GM19372 (cell line): ENCODE results near the gene NEO1.
A peak's percentile ranks its signal among the peaks of the same experiment; 100 is the strongest.
"Not testable (repeated sequence)": the region's sequence is repeated elsewhere in the genome, so short reads cannot be mapped to it uniquely, and the experiment has no call there.

ENCODE experiments used
- ATAC-seq: cut with Tn5 transposase; IDR thresholded peaks from one replicate; pipeline ENCODE4 v1.9.1; 2021; ENCODE audit warnings: mild to moderate bottlenecking, low read depth, moderate library complexity; ENCODE audit not compliant: unreplicated experiment

The NEO1 gene

DNA sequence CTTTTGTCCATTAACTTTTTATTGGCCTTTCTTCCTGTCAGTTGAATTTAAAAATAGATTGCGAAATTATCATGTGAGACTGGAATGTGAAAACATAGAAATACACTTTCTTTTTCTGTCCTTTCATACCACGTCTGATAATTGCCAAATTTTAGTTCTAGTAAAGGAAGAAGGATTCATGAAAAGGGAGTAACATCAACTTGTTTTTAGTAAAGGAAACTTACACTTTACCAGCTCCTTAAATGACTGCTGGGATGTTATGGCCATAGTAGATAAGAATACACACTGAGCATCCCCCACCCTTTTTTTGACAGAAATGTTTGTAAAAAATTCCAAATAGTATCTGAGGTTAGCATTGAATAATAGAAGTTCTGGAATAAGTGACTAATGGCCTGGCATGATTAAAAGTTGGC, 137.9 kb downstream of the NEO1 start:
- ATAC-seq, result no peak

DNA sequence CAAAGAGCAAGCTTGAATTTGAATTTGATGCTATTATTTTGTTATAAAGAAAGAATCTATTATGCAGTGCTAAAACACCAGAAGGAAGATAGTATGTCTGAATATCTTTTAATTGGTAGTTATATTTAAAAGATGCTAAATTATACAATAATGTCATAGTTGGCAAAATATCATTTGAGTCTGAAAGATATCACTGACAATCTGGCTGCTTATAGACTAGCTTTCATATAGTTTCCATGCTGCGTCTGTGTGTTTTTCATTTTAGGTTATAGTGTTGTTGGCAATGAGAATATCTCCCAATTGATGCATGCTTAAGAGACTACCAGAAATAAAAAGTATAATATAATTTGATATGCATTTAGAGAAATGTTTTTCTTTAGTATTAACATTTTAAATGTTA, 142.9 kb downstream of the NEO1 start:
- ATAC-seq, result no peak

- ATAC-seq, result no peak
These were observed 143.8 kb downstream of the NEO1 start for GRCh38 chr15:73196113-73196512.

GRCh38 chr15:73200339-73200738, 148.1 kb downstream of the NEO1 start:
- no peak for ATAC-seq

- ATAC-seq, result no peak
These were observed 158.4 kb downstream of the NEO1 start for GRCh38 chr15:73210630-73211029.

DNA sequence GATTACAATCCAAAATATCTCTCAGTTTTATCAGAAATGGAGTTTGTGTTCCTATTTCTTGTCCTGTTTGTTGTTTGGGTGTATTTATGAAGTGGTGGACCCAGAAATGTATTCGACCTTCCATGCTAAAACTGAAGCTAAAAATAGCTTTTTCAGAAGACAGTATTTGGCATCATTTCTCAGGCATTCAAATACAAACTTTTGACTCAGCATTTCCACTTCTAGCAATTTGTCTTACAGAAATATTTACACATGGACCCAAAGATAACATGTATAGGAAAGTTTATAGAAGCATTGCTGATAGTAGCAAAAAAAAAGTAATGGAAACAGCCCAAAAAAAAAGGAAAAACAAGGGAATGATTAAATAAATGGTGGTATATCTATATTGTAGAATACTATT, 160.2 kb downstream of the NEO1 start:
- ATAC-seq, result no peak

DNA sequence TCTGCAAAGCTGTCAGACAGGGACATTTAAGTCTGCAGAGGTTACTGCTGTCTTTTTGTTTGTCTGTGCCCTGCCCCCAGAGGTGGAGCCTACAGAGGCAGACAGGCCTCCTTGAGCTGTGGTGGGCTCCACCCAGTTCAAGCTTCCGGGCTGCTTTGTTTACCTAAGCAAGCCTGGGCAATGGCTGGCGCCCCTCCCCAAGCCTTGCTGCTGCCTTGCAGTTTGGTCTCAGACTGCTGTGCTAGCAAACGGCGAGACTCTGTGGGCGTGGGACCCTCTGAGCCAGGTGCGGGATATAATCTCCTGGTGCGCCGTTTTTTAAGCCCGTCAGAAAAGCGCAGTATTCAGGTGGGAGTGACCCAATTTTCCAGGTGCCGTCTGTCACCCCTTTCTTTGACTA, 169.2 kb downstream of the NEO1 start:
- ATAC-seq, result not testable (repeated sequence)

DNA sequence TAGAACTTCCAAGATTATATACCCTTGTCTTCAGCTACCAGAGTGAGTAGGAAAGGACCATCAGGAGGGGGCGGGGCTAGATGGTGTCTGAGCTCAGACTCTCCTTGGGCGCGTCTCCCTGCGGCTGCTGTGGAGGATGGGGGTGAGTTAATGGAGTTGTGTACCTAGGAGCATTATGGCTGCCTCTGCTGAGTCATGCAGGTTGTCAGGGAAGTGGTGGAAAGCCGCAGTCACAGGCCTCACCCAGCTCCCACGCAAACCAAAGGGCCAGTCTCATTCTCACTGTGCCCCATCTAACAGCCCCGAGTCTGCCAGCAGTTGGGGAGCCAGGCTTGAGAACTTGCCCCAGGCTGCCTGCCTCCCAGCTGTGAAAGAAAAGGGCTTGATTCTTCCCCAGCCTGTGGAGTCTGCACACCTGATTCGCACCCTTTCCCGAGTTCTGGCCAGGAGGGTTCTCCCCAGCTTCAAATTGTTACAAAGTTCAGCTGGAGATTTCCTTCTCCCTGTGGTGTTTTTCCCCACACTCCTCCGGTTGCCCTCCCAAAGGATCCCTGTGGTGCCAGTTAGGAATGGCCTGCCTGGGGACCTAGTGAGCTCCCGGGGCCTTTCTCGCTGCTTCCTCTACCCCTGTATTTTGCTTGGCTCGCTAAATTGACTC, 173.2 kb downstream of the NEO1 start:
- ATAC-seq, result no peak

GRCh38 chr15:73226093-73226814, 174.0 kb downstream of the NEO1 start:
- no peak for ATAC-seq

GRCh38 chr15:73227433-73228056, 175.3 kb downstream of the NEO1 start:
- ATAC-seq, result no peak

DNA sequence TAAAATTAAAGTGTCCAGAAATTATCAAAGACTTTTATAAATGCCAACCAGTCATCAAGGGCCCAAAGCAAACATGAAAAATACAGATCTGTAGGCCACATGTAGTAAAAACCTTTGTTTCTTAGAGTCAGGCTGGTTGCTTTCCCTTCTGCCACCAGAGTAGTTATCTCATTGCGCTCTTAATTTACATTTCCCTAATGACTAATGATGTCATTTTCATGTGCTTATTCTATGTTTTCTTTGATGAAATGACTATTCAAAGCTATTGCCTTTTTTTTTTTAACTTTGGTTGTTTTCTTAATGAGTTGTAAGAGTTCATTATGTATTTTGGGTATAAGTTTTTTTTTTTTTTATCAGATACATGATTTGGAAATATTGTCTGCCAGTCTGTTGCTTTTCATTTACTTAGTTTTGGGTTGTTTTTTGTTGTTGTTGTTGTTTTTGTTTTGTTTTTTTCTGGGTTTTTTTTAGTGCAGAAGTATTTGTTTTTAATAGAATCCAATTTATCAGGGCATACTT, 175.9 kb downstream of the NEO1 start:
- no peak for ATAC-seq

DNA sequence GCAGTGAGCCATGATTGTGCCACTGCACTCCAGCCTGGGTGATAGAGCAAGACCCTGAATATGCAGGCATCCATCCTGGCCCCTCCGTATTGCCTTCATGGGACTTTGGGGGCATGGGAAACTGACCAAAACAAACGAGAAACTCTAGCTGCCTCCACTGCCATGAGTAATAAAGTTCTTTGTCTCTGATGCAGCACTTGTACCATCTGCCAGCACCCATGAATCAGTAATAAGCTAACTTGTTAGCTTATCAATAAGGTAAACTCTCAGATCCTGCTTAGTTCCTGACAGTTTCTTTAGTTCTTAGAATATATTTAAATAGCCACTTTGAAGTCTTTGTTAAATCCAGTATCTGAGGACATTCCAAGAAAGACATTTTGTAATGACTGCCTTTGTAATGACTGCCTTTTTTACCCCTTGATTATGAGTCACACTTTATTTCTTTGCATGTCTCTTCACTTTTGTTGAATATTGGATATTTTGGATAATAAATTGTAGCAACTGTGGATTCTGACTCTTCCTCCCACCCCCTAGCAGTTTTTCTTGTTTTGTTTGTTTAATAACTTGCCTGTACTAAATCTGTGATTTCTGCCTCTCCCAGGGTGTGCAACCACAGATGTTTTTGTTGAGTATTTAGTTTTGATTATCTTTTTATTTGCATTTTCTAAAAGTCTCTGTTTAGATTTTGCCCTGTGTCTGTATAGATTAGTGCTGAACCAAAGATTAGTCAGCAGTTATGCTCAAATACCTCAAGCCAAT, 179.6 kb downstream of the NEO1 start:
- no peak for ATAC-seq

- no peak for ATAC-seq
These were observed 180.5 kb downstream of the NEO1 start for GRCh38 chr15:73232776-73233175.

DNA sequence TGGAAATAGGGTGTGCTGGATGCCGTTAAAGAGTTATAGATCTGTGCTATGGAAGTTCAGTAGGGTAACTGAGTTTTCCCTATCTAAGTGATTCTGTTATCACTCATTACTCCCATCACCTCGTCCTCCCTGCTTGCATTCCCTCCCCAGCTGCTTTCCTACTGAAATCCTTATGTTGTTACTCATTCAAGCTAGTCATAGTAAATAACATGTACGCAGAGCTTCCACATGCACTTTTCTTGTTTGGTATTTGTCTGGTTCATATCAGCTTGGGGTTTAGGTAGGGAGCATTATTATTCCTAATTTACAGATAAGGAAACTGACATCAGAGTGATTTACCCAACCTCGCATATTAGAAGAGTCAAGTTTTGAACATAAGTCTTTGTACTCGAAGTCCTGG, 181.4 kb downstream of the NEO1 start:
- ATAC-seq, result no peak

- ATAC-seq, result no peak
These were observed 185.6 kb downstream of the NEO1 start for GRCh38 chr15:73237910-73238309.

DNA sequence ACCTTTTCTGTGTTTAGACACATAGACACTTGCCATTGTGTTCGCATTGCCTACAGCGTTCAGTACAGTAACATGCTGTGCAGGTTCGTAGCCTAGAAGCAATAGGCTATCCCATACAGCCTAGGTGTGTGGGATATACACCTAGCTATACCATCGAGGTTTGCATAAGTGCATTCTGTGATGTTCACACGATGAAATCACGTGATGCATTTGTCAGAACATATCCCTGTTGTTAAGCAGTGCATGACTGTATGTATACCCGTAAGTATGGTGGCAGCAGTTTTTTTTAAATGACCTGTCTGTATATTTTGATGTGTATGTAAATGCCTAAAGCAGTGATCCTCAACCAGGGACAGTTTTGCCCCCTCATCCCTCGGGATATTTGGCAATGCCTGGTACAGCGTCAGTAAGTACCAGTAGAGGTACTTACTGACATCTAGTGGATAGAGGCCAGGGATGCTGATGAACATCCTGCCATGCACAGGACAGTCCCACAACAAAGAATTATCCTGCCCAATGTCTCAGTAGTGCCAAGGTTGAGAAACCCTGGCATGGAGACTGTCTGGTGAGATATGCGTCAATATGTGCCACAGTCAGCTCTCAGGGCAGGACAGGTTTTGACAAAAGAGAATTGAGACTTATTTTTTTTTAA, 187.4 kb downstream of the NEO1 start:
- no peak for ATAC-seq

- no peak for ATAC-seq
These were observed 188.7 kb downstream of the NEO1 start for GRCh38 chr15:73240866-73241499.

DNA sequence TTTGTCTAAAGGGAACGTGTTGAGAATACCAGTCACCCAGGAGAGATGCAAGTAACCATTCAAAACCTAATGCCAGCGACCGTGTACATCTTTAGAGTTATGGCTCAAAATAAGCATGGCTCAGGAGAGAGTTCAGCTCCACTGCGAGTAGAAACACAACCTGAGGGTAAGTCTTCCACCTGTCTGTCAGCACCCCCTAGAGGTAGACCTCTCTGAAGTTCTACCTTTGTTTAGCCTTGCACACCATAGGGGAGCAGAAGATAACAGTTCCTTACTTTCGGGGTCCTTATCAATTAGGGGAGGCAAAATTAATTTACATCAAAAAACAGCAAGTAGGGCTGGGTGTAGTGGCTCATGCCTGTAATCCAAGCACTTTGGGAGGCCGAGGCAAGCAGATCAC, 192.1 kb downstream of the NEO1 start:
- ATAC-seq, result peak; percentile 53

DNA sequence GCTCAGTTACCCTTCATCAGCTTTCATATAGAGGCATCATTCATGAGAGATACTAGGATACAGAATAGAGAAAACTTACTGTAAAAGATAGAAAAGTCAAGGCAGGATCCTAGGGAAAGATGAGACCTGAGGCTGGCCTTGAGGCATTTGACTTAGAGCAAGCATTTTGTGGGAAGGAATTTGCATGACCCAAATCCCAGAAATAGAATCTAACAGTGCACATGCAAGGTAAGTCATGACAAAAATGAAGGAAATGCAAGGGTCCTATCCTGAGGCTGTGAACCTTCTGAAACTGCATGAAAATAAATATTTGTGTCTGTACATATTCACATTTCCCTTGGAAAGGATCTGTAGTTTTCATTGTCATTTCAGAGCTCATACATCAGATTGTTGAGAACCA, 194.2 kb downstream of the NEO1 start:
- no peak for ATAC-seq

DNA sequence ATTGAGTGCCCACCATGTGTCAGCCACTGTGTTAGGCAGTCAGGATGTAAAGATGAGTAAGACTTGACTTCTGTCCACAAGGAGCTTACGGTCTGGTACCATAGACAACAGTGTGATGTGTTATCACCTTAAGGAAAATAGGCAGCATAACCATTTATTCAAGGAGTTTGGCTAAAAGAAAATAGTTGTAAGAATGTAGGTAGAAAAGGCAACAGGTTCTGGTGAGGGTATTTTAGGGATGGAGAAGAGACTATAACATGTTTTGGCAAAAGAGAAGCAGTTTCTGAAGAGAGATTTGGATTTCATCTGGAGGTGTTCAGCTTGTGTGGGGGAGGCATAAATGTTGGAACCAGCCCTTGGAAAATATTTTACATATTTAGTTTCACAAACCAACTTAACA, 194.6 kb downstream of the NEO1 start:
- no peak for ATAC-seq
